GM23248 (cell line): ENCODE results near the gene HPDL.

Source experiments
- EZH2 ChIP-seq: fragments of 200-600 bp; sonication (generic); IDR thresholded peaks from 2 replicates; pipeline ENCODE4 v1.6.1; 2018; ENCODE audit warnings: antibody characterized with exemption, mild to moderate bottlenecking; ENCODE audit not compliant: insufficient read depth, poor library complexity, severe bottlenecking
- EZH2phosphoT487 ChIP-seq: fragments of 200-600 bp; sonication (generic); IDR thresholded peaks from 2 replicates; pipeline ENCODE4 v1.6.1; 2018; ENCODE audit warnings: antibody characterized with exemption, moderate library complexity, mild to moderate bottlenecking, low read depth; ENCODE audit not compliant: insufficient read depth

GRCh38 chr1:45322486-45323040 lies 4.1 kb upstream of the HPDL start:
- no peak for TF ChIP-seq EZH2phosphoT487
- no peak for TF ChIP-seq EZH2
